Measurements from ENCODE around the gene ANAPC7.
"Not testable (repeated sequence)": the region's sequence is repeated elsewhere in the genome, so short reads cannot be mapped to it uniquely, and the experiment has no call there.

Gene ANAPC7

DNA sequence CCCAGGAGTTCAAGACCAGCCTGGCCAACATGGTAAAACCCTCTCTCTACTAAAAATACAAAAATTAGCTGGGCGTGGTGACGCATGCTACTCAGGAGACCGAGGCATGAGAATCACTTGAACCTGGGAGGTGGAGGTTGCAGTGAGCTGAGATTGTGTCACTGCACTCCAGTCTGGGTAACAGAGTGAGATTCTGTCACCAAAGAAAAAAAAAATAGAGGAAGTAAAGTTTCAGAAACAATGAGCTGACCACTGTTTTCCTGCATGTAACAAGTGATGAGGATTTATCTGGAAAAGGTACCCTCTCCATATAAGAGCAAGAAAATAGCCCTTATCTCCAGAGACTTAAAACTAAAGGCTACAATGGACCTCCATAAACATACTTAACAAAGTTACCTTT, 13.6 kb upstream of the ANAPC7 start:
- H3K79me2 ChIP-seq (ENCODE audit: insufficient read depth, low read length); H3K4me3 ChIP-seq (ENCODE audit: low read depth in 1 of 2, low read length in 2 of 2); H3K27ac ChIP-seq (ENCODE audit: low read length); H3K27me3 ChIP-seq (ENCODE audit: insufficient read depth, low read length, poor library complexity); H2AFZ ChIP-seq (ENCODE audit: low read depth, low read length); H3K4me2 ChIP-seq (ENCODE audit: insufficient read depth, low read length); DNase-seq; H4K20me1 ChIP-seq (ENCODE audit: insufficient read depth, low read length); H3K9ac ChIP-seq (ENCODE audit: low read depth, low read length); ATAC-seq (ENCODE audit: insufficient read depth, low read depth); H3K36me3 ChIP-seq (ENCODE audit: insufficient read depth, low read length); H3K9me3 ChIP-seq (ENCODE audit: insufficient read depth, low read length, severe bottlenecking); H3K4me1 ChIP-seq (ENCODE audit: insufficient read depth, low read length): not testable (repeated sequence)

GRCh38 chr12:110410086-110410485, 6.6 kb upstream of the ANAPC7 start:
- not testable (repeated sequence) for H3K4me1 ChIP-seq (ENCODE audit: insufficient read depth, low read length); H2AFZ ChIP-seq (ENCODE audit: low read depth, low read length); H3K9me3 ChIP-seq (ENCODE audit: insufficient read depth, low read length, severe bottlenecking); H4K20me1 ChIP-seq (ENCODE audit: insufficient read depth, low read length); H3K27ac ChIP-seq (ENCODE audit: low read length); H3K4me3 ChIP-seq (ENCODE audit: low read depth in 1 of 2, low read length in 2 of 2); DNase-seq; H3K9ac ChIP-seq (ENCODE audit: low read depth, low read length); H3K36me3 ChIP-seq (ENCODE audit: insufficient read depth, low read length); H3K27me3 ChIP-seq (ENCODE audit: insufficient read depth, low read length, poor library complexity); H3K79me2 ChIP-seq (ENCODE audit: insufficient read depth, low read length); H3K4me2 ChIP-seq (ENCODE audit: insufficient read depth, low read length); ATAC-seq (ENCODE audit: insufficient read depth, low read depth)

DNA sequence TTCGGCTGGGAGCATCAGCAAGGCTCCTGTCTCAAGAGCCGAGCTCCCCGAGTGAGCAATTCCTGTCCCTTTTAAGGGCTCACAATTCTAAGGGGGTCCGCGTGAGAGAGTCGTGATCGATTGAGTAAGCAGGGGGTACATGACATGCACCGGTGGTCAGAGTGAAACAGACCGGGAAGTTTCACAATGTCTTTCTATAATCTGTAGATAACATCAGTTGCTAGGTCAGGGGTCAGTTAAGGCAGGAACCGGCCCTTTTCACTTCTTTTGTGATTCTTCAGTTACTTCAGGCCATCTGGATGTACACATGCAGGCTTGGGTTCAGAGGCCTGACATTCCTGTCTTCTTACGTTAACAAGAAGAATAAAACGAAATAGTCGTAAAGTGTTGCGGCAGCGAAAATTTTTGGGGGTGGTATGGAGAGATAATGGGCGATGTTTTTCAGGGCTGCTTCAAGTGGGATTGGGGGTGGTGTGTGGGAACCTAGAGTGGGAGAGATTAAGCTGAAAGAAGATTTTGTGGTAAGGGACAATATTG, 1.7 kb upstream of the ANAPC7 start:
- H3K9ac ChIP-seq (ENCODE audit: low read depth, low read length), result not testable (repeated sequence)

GRCh38 chr12:110403976-110404682, 621 bp upstream of the ANAPC7 start:
- H3K4me2 ChIP-seq (ENCODE audit: insufficient read depth, low read length), result peak overlapping the region; percentile 88
- H3K4me3 ChIP-seq (ENCODE audit: low read depth in 1 of 2, low read length in 2 of 2), result peak overlapping the region; percentile 88 to 89
- TF ChIP-seq, protein P1, sequence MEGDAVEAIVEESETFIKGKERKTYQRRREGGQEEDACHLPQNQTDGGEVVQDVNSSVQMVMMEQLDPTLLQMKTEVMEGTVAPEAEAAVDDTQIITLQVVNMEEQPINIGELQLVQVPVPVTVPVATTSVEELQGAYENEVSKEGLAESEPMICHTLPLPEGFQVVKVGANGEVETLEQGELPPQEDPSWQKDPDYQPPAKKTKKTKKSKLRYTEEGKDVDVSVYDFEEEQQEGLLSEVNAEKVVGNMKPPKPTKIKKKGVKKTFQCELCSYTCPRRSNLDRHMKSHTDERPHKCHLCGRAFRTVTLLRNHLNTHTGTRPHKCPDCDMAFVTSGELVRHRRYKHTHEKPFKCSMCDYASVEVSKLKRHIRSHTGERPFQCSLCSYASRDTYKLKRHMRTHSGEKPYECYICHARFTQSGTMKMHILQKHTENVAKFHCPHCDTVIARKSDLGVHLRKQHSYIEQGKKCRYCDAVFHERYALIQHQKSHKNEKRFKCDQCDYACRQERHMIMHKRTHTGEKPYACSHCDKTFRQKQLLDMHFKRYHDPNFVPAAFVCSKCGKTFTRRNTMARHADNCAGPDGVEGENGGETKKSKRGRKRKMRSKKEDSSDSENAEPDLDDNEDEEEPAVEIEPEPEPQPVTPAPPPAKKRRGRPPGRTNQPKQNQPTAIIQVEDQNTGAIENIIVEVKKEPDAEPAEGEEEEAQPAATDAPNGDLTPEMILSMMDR (IDR thresholded peaks at IDR 0.05; ENCODE audit: borderline replicate concordance, extremely low read depth, low read length, poor library complexity, severe bottlenecking), result no peak
- no peak for TF ChIP-seq EZH2 (IDR thresholded peaks at IDR 0.05; ENCODE audit: borderline replicate concordance, low read depth, low read length, severe bottlenecking)
- H3K36me3 ChIP-seq (ENCODE audit: insufficient read depth, low read length), result peaks cover 25% of the 10 kb centered on the region
- H3K4me1 ChIP-seq (ENCODE audit: insufficient read depth, low read length), result peaks cover 37% of the 10 kb centered on the region
- H2AFZ ChIP-seq (ENCODE audit: low read depth, low read length), result peak overlapping the region; percentile 100
- H3K9ac ChIP-seq (ENCODE audit: low read depth, low read length), result peak overlapping the region; percentile 84
- no peaks in the 10 kb centered on the region for H3K9me3 ChIP-seq (ENCODE audit: insufficient read depth, low read length, severe bottlenecking)
- peaks cover 45% of the 10 kb centered on the region for H3K79me2 ChIP-seq (ENCODE audit: insufficient read depth, low read length)
- ATAC-seq (ENCODE audit: insufficient read depth, low read depth), result peak; percentile 58
- H3K27ac ChIP-seq (ENCODE audit: low read length), result peak overlapping the region; percentile 99
- no peaks in the 10 kb centered on the region for H3K27me3 ChIP-seq (ENCODE audit: insufficient read depth, low read length, poor library complexity)
- DNase-seq, result peak; percentile 81
- peaks cover 7% of the 10 kb centered on the region; the same call in 1 of the 2 replicates for H4K20me1 ChIP-seq (ENCODE audit: insufficient read depth, low read length)

More for the DNA sequence above, 1.7 kb upstream of the ANAPC7 start:
- not testable (repeated sequence) for H3K27ac ChIP-seq (ENCODE audit: low read length); H3K4me2 ChIP-seq (ENCODE audit: insufficient read depth, low read length); H3K4me3 ChIP-seq (ENCODE audit: low read depth in 1 of 2, low read length in 2 of 2); DNase-seq; ATAC-seq (ENCODE audit: insufficient read depth, low read depth); H4K20me1 ChIP-seq (ENCODE audit: insufficient read depth, low read length); H3K9me3 ChIP-seq (ENCODE audit: insufficient read depth, low read length, severe bottlenecking); H3K27me3 ChIP-seq (ENCODE audit: insufficient read depth, low read length, poor library complexity)
- Histone ChIP-seq H3K4me1 (ENCODE audit: insufficient read depth, low read length) (peaks cover 34% of the 10 kb centered on the region), H3K36me3 (ENCODE audit: insufficient read depth, low read length) (peaks cover 14% of the 10 kb centered on the region), H3K79me2 (ENCODE audit: insufficient read depth, low read length) (peaks cover 34% of the 10 kb centered on the region), H2AFZ (ENCODE audit: low read depth, low read length) (peak overlapping the region; percentile 100; the same call in 1 of the 2 replicates)

DNA sequence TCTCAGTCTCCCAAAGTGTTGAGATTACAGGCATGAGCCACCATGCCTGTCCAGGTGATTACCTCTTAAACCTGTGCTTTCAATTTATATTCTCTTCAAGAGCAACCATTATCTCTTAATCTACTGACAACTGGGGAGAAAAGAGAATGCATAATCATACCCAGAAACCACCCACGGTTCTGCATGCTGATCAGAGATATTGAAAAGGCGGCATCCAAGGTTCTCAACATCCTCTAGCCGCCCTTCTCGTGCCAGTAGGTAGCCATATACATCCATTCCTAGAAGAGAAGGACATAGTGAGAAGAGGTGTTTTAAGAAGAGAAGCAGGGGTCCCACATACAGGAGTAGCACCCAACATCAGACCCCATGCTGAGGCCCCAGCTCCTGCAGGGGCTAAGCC, 20.8 kb downstream of the ANAPC7 start:
- Histone ChIP-seq H3K4me2 (ENCODE audit: insufficient read depth, low read length) (no peak overlapping the region), H4K20me1 (ENCODE audit: insufficient read depth, low read length) (peaks cover 2% of the 10 kb centered on the region; the same call in 1 of the 2 replicates), H3K27me3 (ENCODE audit: insufficient read depth, low read length, poor library complexity) (no peaks in the 10 kb centered on the region), H3K36me3 (ENCODE audit: insufficient read depth, low read length) (peaks cover 90% of the 10 kb centered on the region), H3K9ac (ENCODE audit: low read depth, low read length) (no peak overlapping the region), H3K79me2 (ENCODE audit: insufficient read depth, low read length) (0 out of 2 replicates have a peak, but pooled peaks cover 4% of the 10 kb centered on the region), H2AFZ (ENCODE audit: low read depth, low read length) (no peak overlapping the region), H3K27ac (ENCODE audit: low read length) (no peak overlapping the region), H3K4me3 (ENCODE audit: low read depth in 1 of 2, low read length in 2 of 2) (no peak overlapping the region), H3K9me3 (ENCODE audit: insufficient read depth, low read length, severe bottlenecking) (no peaks in the 10 kb centered on the region), H3K4me1 (ENCODE audit: insufficient read depth, low read length) (no peaks in the 10 kb centered on the region)
- TF ChIP-seq EZH2 (IDR thresholded peaks at IDR 0.05; ENCODE audit: borderline replicate concordance, low read depth, low read length, severe bottlenecking), result no peak
- TF ChIP-seq, protein P1 (IDR thresholded peaks at IDR 0.05; ENCODE audit: borderline replicate concordance, extremely low read depth, low read length, poor library complexity, severe bottlenecking), result no peak
- DNase-seq, result no peak
- ATAC-seq (ENCODE audit: insufficient read depth, low read depth), result no peak
